Muscle layer of colon (tissue), 2 donors: ENCODE measurements around the gene MOB2.

Experiments
- H3K27ac ChIP-seq: one replicate; pipeline ENCODE4 v1.7.0; 2013; ENCODE audit warnings: low read depth, mild to moderate bottlenecking, low read length, moderate library complexity
- H3K27me3 ChIP-seq, 2 donors: one replicate each; pipeline ENCODE4 v1.7.0; 2013; ENCODE audit warnings: low read length in 2 of 2, mild to moderate bottlenecking in 2 of 2; ENCODE audit not compliant: insufficient read depth in 2 of 2, control insufficient read depth in 1 of 2
- H3K36me3 ChIP-seq: one replicate; pipeline ENCODE4 v1.7.0; 2013; ENCODE audit warnings: mild to moderate bottlenecking, low read length; ENCODE audit not compliant: insufficient read depth
- H3K4me1 ChIP-seq: one replicate; pipeline ENCODE4 v1.7.0; 2013; ENCODE audit warnings: mild to moderate bottlenecking, low read length; ENCODE audit not compliant: insufficient read depth
- H3K4me3 ChIP-seq, 2 donors: one replicate each; pipeline ENCODE4 v1.7.0; 2013; ENCODE audit warnings: low read length in 2 of 2, low read depth in 1 of 2, mild to moderate bottlenecking in 1 of 2, moderate library complexity in 1 of 2
- H3K9ac ChIP-seq: one replicate; pipeline ENCODE4 v1.7.0; 2013; ENCODE audit warnings: low read length
- H3K9me3 ChIP-seq: one replicate; pipeline ENCODE4 v1.7.0; 2013; ENCODE audit warnings: mild to moderate bottlenecking, low read length
- donor health status: abdominal sarcoma.
- donor health status: Adenocarcinoma of cecum.

Gene MOB2

DNA sequence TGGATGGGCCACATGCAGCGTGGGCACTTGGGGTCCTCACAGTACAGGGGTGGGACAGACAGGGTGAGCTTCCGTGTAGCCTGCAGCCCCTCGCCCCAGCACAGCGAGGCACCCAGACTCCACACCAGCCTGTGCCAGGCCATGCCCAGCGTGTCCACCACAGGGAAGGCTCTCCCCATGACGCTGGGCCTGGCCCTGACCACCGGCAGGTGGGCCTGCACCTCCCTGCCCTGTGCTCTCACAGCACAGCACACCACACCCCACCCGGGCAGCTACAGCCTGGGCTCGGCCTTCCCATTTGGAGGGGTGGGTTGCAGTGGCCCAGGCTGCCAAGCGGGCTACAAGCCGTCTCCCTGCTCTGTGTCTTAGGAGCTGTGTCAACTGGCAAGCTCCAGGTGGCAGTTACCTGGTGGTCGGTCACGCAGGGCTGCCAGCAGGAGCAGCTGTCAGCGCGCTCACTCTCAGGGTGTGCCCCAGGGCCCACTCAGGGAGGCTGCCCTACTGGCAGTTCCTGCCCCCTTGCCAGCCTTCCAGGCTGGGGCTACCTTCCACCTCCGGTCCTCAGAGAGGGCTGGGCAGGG, 4.6 kb downstream of the MOB2 start:
- Histone ChIP-seq H3K27ac (peak overlapping the region; percentile 96), H3K9me3 (no peaks in the 10 kb centered on the region), H3K36me3 (peaks cover 38% of the 10 kb centered on the region), H3K4me1 (peaks cover 71% of the 10 kb centered on the region), H3K4me3 (peak overlapping the region in 1 of 2 donors; percentile 43), H3K27me3 (no peaks in the 10 kb centered on the region), H3K9ac (peak overlapping the region; percentile 51)

DNA sequence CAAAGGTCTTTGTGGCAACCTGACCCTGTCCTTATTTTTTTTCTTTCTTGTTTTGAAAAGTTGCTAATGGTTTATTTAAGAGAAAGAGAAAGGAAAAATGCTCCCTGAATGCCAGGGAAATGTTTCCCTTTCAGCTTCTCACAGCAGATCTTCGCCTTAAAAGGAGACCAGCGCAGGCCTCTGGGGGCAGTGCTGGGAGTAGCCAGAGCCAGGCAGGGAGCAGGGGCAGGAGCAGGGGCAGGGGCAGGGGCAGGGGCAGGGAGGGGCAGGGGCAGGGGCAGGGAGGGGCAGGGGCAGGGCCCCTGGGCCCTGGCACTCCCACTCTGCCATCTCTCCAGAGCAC, 5.1 kb downstream of the MOB2 start:
- peak overlapping the region; percentile 96 for H3K27ac ChIP-seq

DNA sequence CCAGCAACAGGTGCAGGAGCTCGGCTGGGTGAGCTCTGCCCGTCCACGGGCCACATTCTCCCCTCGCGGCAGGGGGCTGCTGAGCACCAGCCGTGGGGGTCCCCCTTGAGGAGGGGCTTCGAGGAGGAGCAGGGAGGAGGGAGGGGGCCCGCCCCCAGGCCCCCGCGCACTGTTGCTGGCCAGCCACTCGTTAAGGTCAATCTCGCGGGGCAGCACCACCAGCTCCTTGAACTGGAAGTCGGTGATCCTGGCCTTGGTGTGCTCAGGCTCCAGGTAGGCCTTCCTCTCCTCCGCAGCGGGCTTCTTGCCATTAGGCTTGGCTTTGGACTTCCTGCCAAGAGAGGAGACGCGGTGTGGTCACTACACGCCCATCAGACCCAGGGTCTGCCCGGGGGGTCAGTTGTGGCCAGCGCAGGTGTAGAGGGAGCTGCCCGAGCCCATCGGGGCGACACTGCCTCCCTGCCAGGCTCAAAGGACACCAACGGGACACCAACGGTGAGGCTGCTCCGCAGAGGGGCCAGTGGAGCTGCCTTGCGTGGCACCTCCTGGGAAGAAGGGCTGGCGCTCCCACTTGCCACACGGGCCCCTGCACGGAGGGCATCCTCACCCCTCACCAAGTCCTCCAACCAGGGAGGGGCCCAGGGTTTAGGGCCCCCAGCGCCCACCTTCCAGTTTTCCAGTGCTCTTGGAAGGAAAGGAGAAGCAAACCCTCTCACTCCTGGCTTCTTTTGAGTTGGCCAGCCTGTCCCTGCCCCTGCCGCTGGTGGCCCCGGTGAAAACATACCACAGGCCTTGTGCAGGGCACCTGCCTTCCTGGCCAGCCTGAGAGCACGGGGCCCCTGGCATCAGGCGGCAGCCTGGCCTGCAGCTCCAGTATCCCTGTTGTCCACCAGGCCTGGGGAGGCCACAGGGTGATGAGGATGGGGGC, 5.8 kb downstream of the MOB2 start:
- Histone ChIP-seq H3K27ac (peak overlapping the region; percentile 96), H3K27me3 (no peaks in the 10 kb centered on the region), H3K4me1 (peaks cover 67% of the 10 kb centered on the region), H3K4me3 (no peak overlapping the region), H3K9ac (peak overlapping the region; percentile 37), H3K36me3 (peaks cover 49% of the 10 kb centered on the region), H3K9me3 (no peaks in the 10 kb centered on the region)

More for the DNA sequence above, 5.1 kb downstream of the MOB2 start:
- H3K36me3 ChIP-seq: peaks cover 43% of the 10 kb centered on the region
- H3K4me1 ChIP-seq: peaks cover 71% of the 10 kb centered on the region
- no peak overlapping the region for H3K4me3 ChIP-seq
- H3K9me3 ChIP-seq: no peaks in the 10 kb centered on the region
- peak overlapping the region; percentile 51 for H3K9ac ChIP-seq
- no peaks in the 10 kb centered on the region for H3K27me3 ChIP-seq

DNA sequence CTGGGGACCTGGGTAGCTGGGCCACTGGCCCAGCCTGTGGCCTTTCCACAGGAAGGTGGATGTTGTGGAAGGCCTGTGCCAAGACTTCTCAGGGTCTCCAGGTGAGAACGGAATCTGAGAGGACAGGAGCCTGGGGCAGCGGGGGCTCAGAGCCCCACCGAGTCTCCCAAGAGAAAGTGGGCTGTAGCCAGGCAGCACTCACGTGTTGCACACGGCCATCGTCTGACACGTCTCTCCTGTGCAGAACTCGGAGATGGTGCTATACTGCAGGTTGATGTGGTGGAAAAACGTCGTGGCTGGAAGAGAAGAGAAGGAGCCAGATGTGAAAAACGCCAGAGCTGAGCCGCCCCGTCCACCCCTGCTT, 6.4 kb downstream of the MOB2 start:
- Histone ChIP-seq H3K4me3 (no peak overlapping the region), H3K9me3 (no peaks in the 10 kb centered on the region), H3K36me3 (peaks cover 56% of the 10 kb centered on the region), H3K9ac (no peak overlapping the region), H3K27ac (peak overlapping the region; percentile 96), H3K27me3 (no peaks in the 10 kb centered on the region), H3K4me1 (peaks cover 64% of the 10 kb centered on the region)

DNA sequence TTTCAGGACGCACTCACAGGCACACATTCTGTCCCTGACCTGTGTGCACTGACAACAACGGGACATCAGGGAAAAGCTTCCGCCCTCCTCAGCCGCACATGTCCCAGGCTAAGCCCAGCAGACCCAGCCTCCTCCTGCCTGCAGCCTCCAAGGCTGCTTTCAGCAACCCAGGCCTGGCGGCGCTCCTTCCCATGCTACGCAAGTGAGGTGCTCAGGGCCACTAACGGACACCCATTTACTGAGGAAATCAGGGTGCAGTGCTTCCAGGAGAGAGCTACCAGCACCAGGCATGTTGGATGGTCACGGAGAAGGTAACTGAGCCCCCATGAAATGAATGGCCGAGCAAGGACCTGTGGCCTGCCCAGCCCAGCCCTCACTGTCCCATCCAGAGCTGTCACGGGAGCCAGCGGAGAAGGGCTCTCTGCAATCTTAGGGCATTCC, 6.9 kb downstream of the MOB2 start:
- H3K4me1 ChIP-seq: peaks cover 63% of the 10 kb centered on the region
- H3K27ac ChIP-seq: peak overlapping the region; percentile 96
- H3K27me3 ChIP-seq: no peaks in the 10 kb centered on the region
- H3K4me3 ChIP-seq: no peak overlapping the region
- peaks cover 59% of the 10 kb centered on the region for H3K36me3 ChIP-seq
- H3K9ac ChIP-seq: no peak overlapping the region
- no peaks in the 10 kb centered on the region for H3K9me3 ChIP-seq

DNA sequence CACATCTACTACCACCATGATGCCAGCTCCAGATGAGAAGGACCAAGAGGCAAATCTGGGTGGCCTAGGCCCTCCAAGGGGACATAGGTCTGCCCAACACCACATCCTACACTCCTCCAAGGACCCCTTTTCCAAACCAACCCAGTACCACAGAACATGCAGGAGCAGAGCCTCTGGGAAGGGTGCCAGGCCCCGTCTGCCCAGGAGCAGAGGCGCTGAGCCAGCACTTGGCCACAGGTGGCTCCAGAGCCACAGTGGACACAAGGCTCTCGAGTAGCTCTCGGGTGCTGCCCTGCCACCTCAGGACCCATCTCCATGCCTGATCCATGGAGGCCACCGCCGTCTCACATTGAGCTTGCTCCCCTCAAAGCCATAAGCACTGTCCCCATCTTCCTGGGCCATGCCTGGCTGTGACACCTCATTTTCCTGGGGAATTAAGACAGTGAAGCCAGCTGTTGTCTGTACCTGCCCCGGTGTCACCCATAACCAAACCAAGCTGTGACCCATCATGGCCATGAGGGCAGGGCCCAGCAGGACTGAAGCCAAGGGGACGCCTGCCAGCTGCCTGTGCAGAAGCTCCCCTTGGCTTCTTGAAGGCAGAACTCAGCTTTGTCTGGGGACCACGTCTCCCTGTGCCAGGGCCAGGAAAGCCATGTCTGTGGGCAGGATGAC, 7.4 kb downstream of the MOB2 start:
- Histone ChIP-seq H3K4me3 (no peak overlapping the region), H3K9me3 (no peaks in the 10 kb centered on the region), H3K4me1 (peaks cover 57% of the 10 kb centered on the region), H3K36me3 (peaks cover 65% of the 10 kb centered on the region), H3K27ac (peak overlapping the region; percentile 96), H3K27me3 (no peaks in the 10 kb centered on the region), H3K9ac (no peak overlapping the region)

DNA sequence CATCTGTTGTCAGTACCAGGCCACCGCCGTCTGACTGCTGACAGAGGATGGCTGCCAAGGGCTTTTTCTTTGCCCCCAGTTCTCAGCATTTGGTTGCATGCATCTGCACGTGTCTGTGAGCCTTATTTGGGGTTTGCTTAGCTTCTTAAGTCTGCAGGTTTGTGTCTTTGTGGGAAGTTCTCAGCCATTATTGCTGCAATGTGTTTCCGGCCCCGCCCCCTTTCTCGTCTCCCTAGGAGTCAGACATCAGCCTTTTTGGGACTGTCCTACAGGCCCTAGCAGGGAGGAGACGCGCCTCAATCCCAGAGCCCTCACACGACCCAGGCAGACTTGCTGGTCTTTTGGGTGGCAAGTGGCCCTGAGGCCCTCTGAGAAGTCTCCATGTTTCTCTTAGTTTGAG, 8.0 kb downstream of the MOB2 start:
- Histone ChIP-seq H3K4me1 (peaks cover 51% of the 10 kb centered on the region), H3K27me3 (no peaks in the 10 kb centered on the region), H3K27ac (peak overlapping the region; percentile 96), H3K4me3 (no peak overlapping the region), H3K9ac (no peak overlapping the region), H3K9me3 (no peaks in the 10 kb centered on the region), H3K36me3 (peaks cover 71% of the 10 kb centered on the region)

DNA sequence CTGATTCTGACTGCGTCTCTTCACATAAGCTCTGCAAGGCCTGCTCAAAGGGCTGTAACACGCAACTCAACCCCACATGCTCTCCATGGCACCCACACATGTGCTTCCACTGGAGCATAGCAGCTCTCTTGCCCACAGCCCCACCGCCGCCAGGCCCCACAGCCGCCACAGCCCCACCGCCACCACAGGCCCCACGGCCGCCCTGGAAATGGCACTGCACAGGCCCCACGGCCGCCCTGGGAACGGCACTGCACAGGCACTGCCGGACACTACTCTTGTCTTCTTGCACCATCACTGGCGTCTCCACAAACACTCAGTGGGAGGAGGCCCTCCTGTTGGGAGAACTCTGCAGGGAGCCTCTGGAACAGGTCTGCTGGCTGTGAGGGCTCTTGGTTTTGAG, 8.6 kb downstream of the MOB2 start:
- Histone ChIP-seq H3K4me1 (peaks cover 46% of the 10 kb centered on the region), H3K27ac (peak overlapping the region; percentile 96), H3K36me3 (peaks cover 76% of the 10 kb centered on the region)

DNA sequence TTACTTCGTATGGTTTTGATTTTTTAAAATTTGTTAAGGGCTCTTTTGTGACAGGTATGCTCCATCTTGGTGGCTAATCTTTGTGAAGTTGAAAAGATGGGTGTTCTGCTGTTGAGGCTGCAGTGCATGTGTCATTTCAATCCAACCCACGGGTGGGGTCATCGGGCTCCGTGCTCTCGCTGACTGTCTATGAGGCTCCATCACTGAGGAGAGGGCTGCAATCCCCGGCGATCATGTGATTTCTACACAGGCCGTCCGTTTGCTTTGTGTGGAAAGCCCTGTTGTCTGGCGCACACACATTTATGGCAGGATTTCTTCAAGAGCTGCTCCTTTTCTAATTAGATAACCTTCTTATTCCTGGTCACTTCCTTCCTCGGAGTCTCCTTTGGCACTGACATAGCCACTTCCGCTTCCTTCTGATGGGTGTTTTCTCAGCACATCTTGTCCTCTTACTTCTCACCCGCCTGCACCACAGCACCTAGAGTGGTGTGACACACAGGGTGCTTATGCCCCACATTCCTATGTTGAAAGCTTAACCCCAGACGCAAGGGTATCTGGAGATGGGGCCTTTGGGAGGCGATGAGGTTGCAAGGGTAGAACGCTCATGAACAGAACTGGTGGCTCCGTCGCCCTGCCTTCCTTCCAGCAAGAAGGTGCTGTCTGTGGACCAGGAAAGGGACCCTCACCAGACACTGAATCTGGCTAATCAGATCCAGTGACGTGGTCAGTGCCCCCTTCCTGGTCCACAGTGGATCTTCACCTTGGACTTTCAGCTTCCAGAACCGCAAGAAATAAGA, 9.4 kb downstream of the MOB2 start:
- H3K4me1 ChIP-seq: peaks cover 38% of the 10 kb centered on the region
- peaks cover 79% of the 10 kb centered on the region for H3K36me3 ChIP-seq
- H3K27me3 ChIP-seq: no peaks in the 10 kb centered on the region
- no peak overlapping the region for H3K9ac ChIP-seq
- H3K4me3 ChIP-seq: no peak overlapping the region
- peak overlapping the region; percentile 25 for H3K27ac ChIP-seq
- H3K9me3 ChIP-seq: no peaks in the 10 kb centered on the region

More for the DNA sequence above, 8.6 kb downstream of the MOB2 start:
- Histone ChIP-seq H3K27me3 (no peaks in the 10 kb centered on the region), H3K9me3 (no peaks in the 10 kb centered on the region), H3K9ac (no peak overlapping the region), H3K4me3 (no peak overlapping the region)

DNA sequence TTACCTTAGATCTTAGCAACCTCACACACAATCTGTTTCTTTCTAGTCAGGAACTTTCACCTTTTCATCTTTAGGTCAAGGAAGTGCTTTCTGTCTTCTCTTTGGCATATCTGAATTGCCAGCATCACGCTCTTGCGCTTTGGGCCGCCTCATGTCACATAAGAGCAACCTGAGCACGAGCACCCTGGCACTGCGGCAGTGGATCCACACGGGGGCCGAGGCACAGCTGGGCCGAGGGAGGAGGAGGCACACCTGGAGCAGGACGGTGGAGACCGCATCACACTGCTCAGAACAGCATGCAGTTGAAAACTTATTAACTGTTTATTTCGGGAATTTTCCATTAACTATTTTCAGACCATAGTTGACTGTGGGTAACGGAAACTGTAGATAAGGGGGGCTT, 10.7 kb downstream of the MOB2 start:
- Histone ChIP-seq H3K27ac (no peak overlapping the region), H3K9ac (no peak overlapping the region), H3K9me3 (no peaks in the 10 kb centered on the region), H3K4me1 (peaks cover 27% of the 10 kb centered on the region), H3K36me3 (peaks cover 87% of the 10 kb centered on the region), H3K4me3 (no peak overlapping the region), H3K27me3 (no peaks in the 10 kb centered on the region)

DNA sequence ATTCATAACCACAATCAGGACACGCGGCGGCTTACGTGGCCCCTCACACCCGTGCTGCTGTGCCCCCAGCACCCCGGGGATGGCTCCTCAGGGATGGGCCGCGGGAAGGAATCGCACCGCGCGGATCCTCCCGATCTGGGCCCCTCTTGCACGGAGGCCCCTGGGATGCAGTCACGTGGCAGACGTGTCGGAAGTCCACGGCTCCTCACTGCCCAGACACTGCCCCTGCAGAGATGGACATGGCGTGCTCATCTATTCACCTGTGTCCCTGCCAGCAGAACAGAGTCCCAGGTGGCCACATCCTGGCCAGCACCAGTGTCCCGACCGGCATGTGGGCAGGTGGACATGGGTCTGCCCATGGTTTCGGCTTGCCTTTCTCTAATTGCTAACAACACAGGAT, 12.8 kb downstream of the MOB2 start:
- Histone ChIP-seq H3K4me3 (no peak overlapping the region), H3K9me3 (no peaks in the 10 kb centered on the region), H3K9ac (no peak overlapping the region), H3K27me3 (no peaks in the 10 kb centered on the region), H3K4me1 (peaks cover 9% of the 10 kb centered on the region), H3K36me3 (peaks cover 84% of the 10 kb centered on the region), H3K27ac (no peak overlapping the region)
